ENCODE measurements around the gene ISYNA1. TPM values are rescaled to one million over a fixed set of nuclear protein-coding genes. Genes with fewer than 3 reads are reported as not detected.

ISYNA1 gene
- total RNA-seq, 4 donors from 2014 or later = 5.3 to 26.4 (median 14.0) TPM

GRCh38 chr19:18422530-18423191 is 15.3 kb downstream of the ISYNA1 start:
- peak in 2 of 3 donors; percentile 57 to 80 for DNase-seq
- Histone ChIP-seq H3K4me1 (peaks cover 11 to 75% (median 34%) of the 10 kb centered on the region in 4 donors), H3K27me3 (peaks cover 0 to 2% of the 10 kb centered on the region in 2 donors), H3K36me3 (no peaks in the 10 kb centered on the region), H3K4me3 (peak overlapping the region in 1 of 4 donors; percentile 9), H3K27ac (peak overlapping the region in 3 of 4 donors; percentile 16 to 64 (median 16)), H3K9me3 (no peaks in the 10 kb centered on the region)
- TF ChIP-seq CTCF (IDR thresholded peaks at IDR 0.05) (no peak), POLR2A (IDR thresholded peaks at IDR 0.05) (no peak)

- TF ChIP-seq POLR2A (IDR thresholded peaks at IDR 0.05) = no peak
- no peak for TF ChIP-seq CTCF (IDR thresholded peaks at IDR 0.05)
- Histone ChIP-seq H3K36me3 (no peaks in the 10 kb centered on the region), H3K9me3 (no peaks in the 10 kb centered on the region), H3K4me1 (peaks cover 11 to 81% (median 46%) of the 10 kb centered on the region in 4 donors), H3K27ac (peak overlapping the region in 2 of 4 donors; percentile 78 to 89), H3K4me3 (no peak overlapping the region), H3K27me3 (peaks cover 0 to 13% of the 10 kb centered on the region in 2 donors)
- DNase-seq = peak in 1 of 3 donors; percentile 50
Observed at GRCh38 chr19:18421371-18421959, 16.5 kb downstream of the ISYNA1 start.

- DNase-seq = no peak
- Histone ChIP-seq H3K27ac (peak overlapping the region in 3 of 4 donors; percentile 78 to 91 (median 89)), H3K27me3 (peaks cover 0 to 13% of the 10 kb centered on the region in 2 donors), H3K4me3 (peak overlapping the region in 1 of 4 donors; percentile 63), H3K36me3 (no peaks in the 10 kb centered on the region), H3K9me3 (no peaks in the 10 kb centered on the region), H3K4me1 (peaks cover 11 to 81% (median 49%) of the 10 kb centered on the region in 4 donors)
- no peak for TF ChIP-seq POLR2A (IDR thresholded peaks at IDR 0.05)
- TF ChIP-seq CTCF (IDR thresholded peaks at IDR 0.05) = no peak
Observed at GRCh38 chr19:18420930-18421329, 17.0 kb downstream of the ISYNA1 start.

GRCh38 chr19:18419699-18420460 is 18.1 kb downstream of the ISYNA1 start:
- peaks cover 11 to 87% (median 53%) of the 10 kb centered on the region in 4 donors for H3K4me1 ChIP-seq
- peaks cover 0 to 13% of the 10 kb centered on the region in 2 donors for H3K27me3 ChIP-seq
- peak overlapping the region; percentile 78 to 91 (median 86) for H3K27ac ChIP-seq
- peak; percentile 62 to 79 (median 74) for DNase-seq
- no peak for TF ChIP-seq CTCF (IDR thresholded peaks at IDR 0.05)
- no peak for TF ChIP-seq POLR2A (IDR thresholded peaks at IDR 0.05)
- H3K9me3 ChIP-seq = no peaks in the 10 kb centered on the region
- no peaks in the 10 kb centered on the region for H3K36me3 ChIP-seq
- peak overlapping the region; percentile 60 to 81 (median 70) for H3K4me3 ChIP-seq

- Histone ChIP-seq H3K36me3 (no peaks in the 10 kb centered on the region), H3K4me1 (peaks cover 11 to 88% (median 58%) of the 10 kb centered on the region in 4 donors), H3K27me3 (peaks cover 0 to 13% of the 10 kb centered on the region in 2 donors), H3K4me3 (peak within 1 kb of the TSS; percentile 60 to 81 (median 70)), H3K27ac (peak within 1 kb of the TSS; percentile 78 to 91 (median 86)), H3K9me3 (no peaks in the 10 kb centered on the region)
- TF ChIP-seq CTCF (IDR thresholded peaks at IDR 0.05) (peak in 5 of 6 experiments; percentile 13 to 68 (median 66)), POLR2A (IDR thresholded peaks at IDR 0.05) (peak in 1 of 2 donors; percentile 20)
- DNase-seq = peak; percentile 60 to 83 (median 79)
Observed at GRCh38 chr19:18419195-18419698, 18.7 kb downstream of the ISYNA1 start, which contains the start of gene SSBP4. Gene SSBP4, plus strand, starts transcription at chr19:18419398. Its CDS starts 251 bp downstream, at chr19:18419649.

Measured in Peyer's patch (tissue), 4 donors.